Esophagus muscularis mucosa (tissue), 4 donors: Measurements from ENCODE around the gene ABCC1. TPM values are rescaled to one million over a fixed set of nuclear protein-coding genes. Genes with fewer than 3 reads are reported as not detected.
"Not testable (repeated sequence)": the region's sequence is repeated elsewhere in the genome, so short reads cannot be mapped to it uniquely, and the experiment has no call there.

Source experiments
- DNase-seq: peaks from one replicate; pipeline ENCODE4 v3.0.0-alpha.2; 2017; ENCODE audit errors: extremely low spot score
- H3K27ac ChIP-seq, 4 donors: fragments of 200-600 bp; sonication (generic); replicated peaks in 1 of 4; 1 replicate in 3 of 4; 2 replicates in 1 of 4; pipeline ENCODE4 v1.5.1; 2016 to 2019; ENCODE audit warnings: mild to moderate bottlenecking in 1 of 4
- H3K27me3 ChIP-seq, 4 donors: fragments of 200-600 bp; sonication (generic); one replicate each; pipeline versions ENCODE4 v1.5.1 to v1.6.0; 2016 to 2019
- H3K36me3 ChIP-seq, 4 donors: fragments of 200-600 bp; sonication (generic); one replicate each; pipeline ENCODE4 v1.5.1; 2016 to 2019
- H3K4me1 ChIP-seq, 4 donors: fragments of 200-600 bp; sonication (generic); one replicate each; pipeline ENCODE4 v1.5.1; 2016 to 2019
- H3K4me3 ChIP-seq, 4 donors: fragments of 200-600 bp; sonication (generic); 1 replicate in 2 of 4; 2 replicates in 2 of 4; pipeline ENCODE4 v1.5.1; 2016 to 2019; ENCODE audit warnings: mild to moderate bottlenecking in 4 of 4, moderate library complexity in 1 of 4
- H3K9me3 ChIP-seq, 4 donors: fragments of 200-600 bp; sonication (generic); 1 replicate in 3 of 4; 2 replicates in 1 of 4; pipeline ENCODE4 v1.5.1; 2016 to 2019
- CTCF ChIP-seq, 3 experiments: fragments of 200-600 bp in 2 of 3; fragments of 450-650 bp in 1 of 3; sonication (generic) in 2 of 3; IDR thresholded peaks; one replicate each; pipeline ENCODE4 v1.5.1; 2017 to 2019; ENCODE audit warnings: antibody characterized with exemption in 3 of 3, mild to moderate bottlenecking in 2 of 3, moderate library complexity in 1 of 3
- EP300 ChIP-seq: sonication (generic); formaldehyde crosslinking; IDR thresholded peaks from one replicate; pipeline ENCODE4 v1.6.1; 2017; ENCODE audit warnings: antibody characterized with exemption
- POLR2A ChIP-seq: fragments of 450-650 bp; IDR thresholded peaks from one replicate; pipeline ENCODE4 v1.6.1; 2017; ENCODE audit warnings: antibody characterized with exemption, moderate library complexity, mild to moderate bottlenecking, low read depth
- POLR2AphosphoS5 ChIP-seq, 2 donors: sonication (generic); formaldehyde crosslinking; IDR thresholded peaks; one replicate each; pipeline ENCODE4 v1.6.1; 2017; ENCODE audit warnings: antibody characterized with exemption in 2 of 2
- WGBS: methylation state at CpG from one replicate; pipeline ENCODE4 v1.1.5; 2018; 5-methylcytosine and 5-hydroxymethylcytosine counted together
- intact Hi-C: fragments of 100-400 bp; cut with DNase I; formaldehyde crosslinking; loops from one replicate; pipeline ENCODE4 v1.15.1; 2023
- total RNA-seq, 4 donors: library from RNA; depleted of rRNA; stranded (reverse); fragments of >200 nt; gene quantifications; one replicate each; pipeline versions ENCODE4 v1.1.0 to v1.2.1, GENCODE V29; 2016

Gene ABCC1
- total RNA-seq, 4 donors from 2014 or later, result 61.8 to 141 (median 103) TPM

DNA sequence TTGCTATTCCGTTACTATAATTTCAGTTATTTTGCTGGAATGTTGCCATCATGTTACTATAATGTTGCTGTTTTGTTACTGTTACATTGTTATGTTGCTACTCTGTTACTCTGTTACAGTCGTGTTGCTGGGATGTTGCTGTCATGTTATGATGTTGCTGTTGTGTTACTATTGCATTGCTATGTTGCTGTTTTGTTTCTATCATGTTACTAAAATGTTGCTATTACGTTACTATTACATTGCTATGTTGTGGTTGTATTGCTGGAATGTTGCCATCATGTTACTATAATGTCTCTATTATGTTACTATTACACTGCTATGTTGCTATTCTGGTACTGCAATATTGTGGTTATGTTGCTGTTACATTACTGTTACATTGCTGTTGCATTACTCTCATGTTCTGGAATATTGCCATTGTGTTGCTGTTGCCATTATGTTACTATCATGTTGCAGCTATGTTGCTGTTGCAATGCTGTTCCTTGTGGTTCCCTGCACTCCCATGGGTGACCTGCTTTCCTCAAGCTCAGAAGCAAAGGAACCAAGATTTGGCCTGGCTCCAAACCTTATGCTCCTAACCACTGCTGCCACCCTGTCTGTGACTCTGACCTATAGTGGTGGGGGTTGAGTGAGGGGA, 209.4 kb downstream of the ABCC1 start:
- intact Hi-C loops, result no loop called here
- H3K27me3 ChIP-seq, result no peaks in the 10 kb centered on the region
- no peak for DNase-seq
- 74% methylated on average over 3 of the region's 3 CpGs for WGBS
- H3K4me1 ChIP-seq, result no peaks in the 10 kb centered on the region
- H3K9me3 ChIP-seq, result peaks cover 0 to 10% (median 8%) of the 10 kb centered on the region in 4 donors
- H3K36me3 ChIP-seq, result no peaks in the 10 kb centered on the region
- TF ChIP-seq CTCF (IDR thresholded peaks at IDR 0.05), result no peak
- no peak for TF ChIP-seq EP300
- no peak for TF ChIP-seq POLR2AphosphoS5 (IDR thresholded peaks at IDR 0.05)
- no peak for TF ChIP-seq POLR2A
- no peak overlapping the region for H3K27ac ChIP-seq
- no peak overlapping the region for H3K4me3 ChIP-seq

DNA sequence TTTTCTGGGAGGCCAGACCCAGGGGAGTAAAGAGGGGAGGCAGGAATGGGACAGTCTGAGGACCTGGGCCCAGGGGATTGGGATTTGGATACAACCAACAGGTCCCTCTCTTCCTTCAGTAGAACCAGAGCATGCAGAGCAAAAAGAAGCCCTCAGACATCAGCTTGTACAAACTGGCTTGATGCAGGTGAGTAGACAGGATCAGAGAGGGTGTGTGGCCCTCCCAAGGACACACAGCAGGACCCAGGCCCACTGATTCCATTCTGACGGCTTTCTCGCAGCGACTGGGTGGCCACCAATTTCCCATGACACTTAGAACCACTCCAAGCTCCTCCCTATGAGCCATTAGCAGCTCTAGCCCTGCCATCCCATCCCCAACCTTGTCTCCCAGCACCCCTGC, 210.2 kb downstream of the ABCC1 start:
- Histone ChIP-seq H3K9me3 (peaks cover 0 to 10% (median 8%) of the 10 kb centered on the region in 4 donors), H3K27me3 (no peaks in the 10 kb centered on the region), H3K27ac (no peak overlapping the region), H3K4me1 (no peaks in the 10 kb centered on the region), H3K36me3 (no peaks in the 10 kb centered on the region), H3K4me3 (no peak overlapping the region)
- no peak for TF ChIP-seq EP300
- intact Hi-C loops, result no loop called here
- WGBS, result 100% methylated on average over 3 of the region's 3 CpGs
- DNase-seq, result no peak

DNA sequence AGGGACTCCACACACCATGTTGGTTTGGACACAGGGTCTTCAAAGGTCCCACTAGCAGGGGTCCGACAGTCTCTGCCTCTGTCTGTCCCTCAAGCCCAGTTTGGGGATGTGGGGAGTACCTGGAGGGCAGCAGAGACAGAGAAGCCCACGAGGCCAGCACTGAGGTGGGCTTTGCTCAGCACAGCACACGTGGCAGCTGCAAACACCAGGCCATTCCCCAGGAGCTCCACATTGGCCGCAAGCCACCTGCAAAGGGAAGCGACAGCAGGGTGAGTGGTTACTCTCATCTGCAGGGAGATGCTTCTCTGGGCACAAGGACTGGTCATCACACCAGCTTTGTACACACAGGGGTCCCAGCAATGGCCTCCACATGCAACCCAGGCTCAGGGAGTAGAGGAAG, 211.9 kb downstream of the ABCC1 start:
- no peaks in the 10 kb centered on the region for H3K27me3 ChIP-seq
- H3K4me1 ChIP-seq, result no peaks in the 10 kb centered on the region
- no peak overlapping the region for H3K4me3 ChIP-seq
- H3K36me3 ChIP-seq, result no peaks in the 10 kb centered on the region
- TF ChIP-seq POLR2AphosphoS5 (IDR thresholded peaks at IDR 0.05) (no peak), EP300 (no peak), CTCF (IDR thresholded peaks at IDR 0.05) (no peak), POLR2A (no peak)
- no peak overlapping the region for H3K27ac ChIP-seq
- WGBS, result 50% methylated on average over 1 of the region's 5 CpGs
- H3K9me3 ChIP-seq, result peaks cover 0 to 10% (median 8%) of the 10 kb centered on the region in 4 donors
- DNase-seq, result no peak
- intact Hi-C loops, result no loop called here

- H3K9me3 ChIP-seq, intact Hi-C loops: not testable (repeated sequence)
These were observed 212.4 kb downstream of the ABCC1 start for GRCh38 chr16:16161840-16162239.

GRCh38 chr16:16162591-16162990, 213.2 kb downstream of the ABCC1 start:
- no peak for TF ChIP-seq EP300
- no peak for TF ChIP-seq POLR2A
- TF ChIP-seq POLR2AphosphoS5 (IDR thresholded peaks at IDR 0.05), result no peak
- no peak for TF ChIP-seq CTCF (IDR thresholded peaks at IDR 0.05)
- Histone ChIP-seq H3K4me3 (no peak overlapping the region), H3K4me1 (no peaks in the 10 kb centered on the region), H3K27me3 (no peaks in the 10 kb centered on the region), H3K9me3 (peaks cover 0 to 10% (median 8%) of the 10 kb centered on the region in 4 donors), H3K27ac (no peak overlapping the region), H3K36me3 (no peaks in the 10 kb centered on the region)
- no peak for DNase-seq
- intact Hi-C loops, result no loop called here
- whole genome bisulfite sequencing, result 82% methylated on average over 3 of the region's 3 CpGs

More at GRCh38 chr16:16161840-16162239, 212.4 kb downstream of the ABCC1 start:
- not testable (repeated sequence) for H3K4me1 ChIP-seq, DNase-seq, H3K27ac ChIP-seq, H3K36me3 ChIP-seq, H3K4me3 ChIP-seq, H3K27me3 ChIP-seq
- 82% methylated on average over 5 of the region's 5 CpGs for WGBS

GRCh38 chr16:16163109-16163508, 213.7 kb downstream of the ABCC1 start:
- no peak for TF ChIP-seq EP300
- no peak for TF ChIP-seq POLR2AphosphoS5 (IDR thresholded peaks at IDR 0.05)
- no peak for TF ChIP-seq CTCF (IDR thresholded peaks at IDR 0.05)
- no peak for TF ChIP-seq POLR2A
- Histone ChIP-seq H3K36me3 (no peaks in the 10 kb centered on the region), H3K4me1 (no peaks in the 10 kb centered on the region), H3K9me3 (peaks cover 0 to 10% (median 8%) of the 10 kb centered on the region in 4 donors), H3K4me3 (no peak overlapping the region), H3K27me3 (no peaks in the 10 kb centered on the region), H3K27ac (no peak overlapping the region)
- intact Hi-C loops, result no loop called here
- 95% methylated on average over 4 of the region's 4 CpGs for WGBS
- no peak for DNase-seq
